NCI-H187 treated with DMSO at 0.1 percent for 48 hours (cell line): ENCODE results near the gene ANK3.

Experiments used
- DNase-seq: peaks from one replicate; lab custom pipeline; 2025; lab: John Stamatoyannopoulos, UW

The ANK3 gene

DNA sequence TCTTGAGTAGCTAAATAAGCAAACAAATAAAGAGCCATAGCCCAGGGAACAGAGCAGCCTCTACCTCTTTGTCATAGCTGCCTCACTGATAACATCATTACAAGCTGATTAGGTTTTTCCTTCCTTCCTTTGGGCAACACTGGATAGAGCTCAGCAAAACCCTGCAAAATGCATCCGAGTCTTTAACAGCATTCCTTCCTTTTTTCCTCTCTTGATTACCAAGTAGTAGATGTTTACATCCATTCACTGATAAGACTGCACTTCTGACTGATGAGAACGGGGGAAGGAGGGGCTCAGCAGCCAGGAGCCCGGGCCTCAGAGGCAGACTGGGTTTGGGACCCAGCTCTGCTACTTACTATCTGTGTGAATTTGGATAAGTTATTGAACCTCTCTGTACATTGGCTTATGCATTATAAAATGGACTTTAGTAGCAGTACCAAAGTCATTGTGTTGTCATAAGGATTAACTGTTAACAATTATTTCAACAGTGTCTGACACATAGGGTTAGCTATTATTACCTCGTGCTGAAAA lies 214.2 kb downstream of the ANK3 start:
- no peak for DNase-seq

DNA sequence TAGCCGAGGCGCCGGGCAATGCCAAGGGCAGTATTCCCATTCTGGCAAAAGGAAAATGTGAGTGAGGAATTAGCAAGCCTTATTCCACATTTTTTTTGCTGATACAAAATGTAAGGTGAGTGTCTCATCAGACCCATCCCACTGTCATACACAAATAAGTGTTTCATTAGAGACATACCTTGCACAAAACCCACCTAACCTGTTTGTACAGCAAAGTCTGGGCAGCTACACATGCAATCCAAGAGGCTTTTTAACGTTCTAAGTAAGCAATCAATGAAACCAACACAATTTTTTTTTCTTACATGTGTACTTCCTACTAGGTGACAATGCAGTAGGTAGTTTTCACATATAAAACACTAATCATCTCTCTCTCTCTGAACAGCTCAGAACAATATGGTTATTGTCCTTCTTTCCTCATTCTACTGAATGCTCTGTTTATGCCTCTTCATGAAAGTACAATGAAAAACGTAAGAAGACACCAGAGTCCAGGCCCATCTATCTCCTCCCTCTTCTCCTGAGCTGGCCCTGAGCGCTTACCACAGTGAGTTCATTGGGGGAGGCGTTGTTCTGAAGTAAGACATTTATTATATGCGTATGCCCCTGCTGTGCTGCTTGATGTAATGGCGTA lies 217.2 kb downstream of the ANK3 start:
- no peak for DNase-seq

DNA sequence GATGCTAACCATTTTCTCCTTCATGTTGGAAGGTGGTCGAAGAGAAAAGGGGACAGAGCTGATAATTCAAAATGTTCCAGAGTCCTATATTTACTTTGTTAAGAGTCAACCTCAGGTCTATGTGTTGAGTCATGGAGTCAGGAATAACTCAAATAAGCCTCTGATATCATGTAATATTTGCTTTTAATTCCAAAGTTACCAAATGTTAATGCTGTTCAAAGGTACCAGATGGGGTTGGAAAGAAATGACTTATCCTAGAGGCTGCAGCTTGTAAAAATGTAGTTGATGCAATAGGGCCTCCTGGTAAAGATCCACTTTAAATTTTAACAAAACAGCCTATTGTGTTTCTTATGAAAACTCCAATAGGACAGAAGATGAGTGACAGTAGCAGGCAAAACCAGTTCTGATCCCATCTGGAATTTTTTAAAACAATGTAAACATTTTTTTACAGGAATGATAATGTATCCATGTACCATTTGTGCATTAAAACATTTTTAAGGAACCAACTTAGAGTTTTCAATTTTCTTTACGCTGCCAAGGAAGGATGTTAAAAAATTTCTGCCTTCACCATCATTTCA lies 218.2 kb downstream of the ANK3 start:
- no peak for DNase-seq

DNA sequence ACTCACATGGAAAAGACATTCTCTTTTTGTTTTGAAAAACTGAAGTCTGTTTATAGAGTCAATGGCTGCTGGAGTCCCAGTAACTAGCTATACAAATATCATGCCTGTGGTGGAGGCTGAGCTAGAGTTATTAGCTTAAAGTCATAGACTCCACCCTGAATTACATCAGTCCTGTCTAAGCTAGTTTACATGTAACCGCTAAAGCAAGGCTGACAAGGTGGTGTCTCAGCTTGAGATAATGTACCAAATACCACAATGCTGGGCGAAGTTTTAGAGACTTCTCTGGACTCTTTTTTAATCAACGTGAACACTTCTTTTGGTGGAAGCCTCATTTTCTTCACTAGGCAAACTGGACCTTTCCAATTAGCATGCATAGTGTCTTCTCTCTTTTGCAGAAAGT lies 219.4 kb downstream of the ANK3 start:
- no peak for DNase-seq

DNA sequence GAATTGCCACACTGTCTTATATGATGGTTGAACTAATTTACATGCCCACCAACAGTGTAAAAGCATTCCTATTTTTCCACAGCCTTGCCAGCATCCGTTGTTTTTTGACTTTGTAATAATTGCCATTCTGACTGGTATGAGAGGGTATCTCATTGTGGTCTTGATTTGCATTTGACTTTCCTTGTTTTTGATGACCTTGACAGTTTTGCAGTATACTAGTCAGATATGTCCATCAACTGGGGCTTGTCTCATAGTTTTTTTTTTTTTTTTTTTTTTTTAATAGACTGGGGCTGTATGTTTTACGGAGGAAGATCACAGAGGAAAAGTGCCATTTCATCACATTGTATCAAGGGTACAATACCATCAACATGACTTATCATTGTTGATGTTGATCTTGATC lies 220.6 kb downstream of the ANK3 start:
- no peak for DNase-seq

DNA sequence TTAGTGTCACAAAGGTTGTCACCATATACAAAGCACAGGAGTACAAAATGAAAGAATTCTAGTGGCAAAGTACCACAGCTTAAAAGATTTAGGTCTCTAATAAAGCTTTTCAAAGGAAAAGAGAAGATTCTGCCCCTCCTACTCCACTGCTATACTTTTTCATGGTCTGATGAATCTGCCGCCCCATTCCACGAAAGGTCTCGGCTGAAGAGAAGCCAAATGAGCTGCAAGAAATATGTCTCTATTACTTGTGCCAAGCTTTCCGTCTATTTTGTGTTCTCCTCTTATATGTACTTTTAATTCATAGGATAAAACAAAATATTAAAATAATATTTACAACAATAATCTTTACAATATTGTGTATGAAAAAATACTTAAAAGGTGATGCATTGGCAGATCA lies 222.6 kb downstream of the ANK3 start:
- no peak for DNase-seq

DNA sequence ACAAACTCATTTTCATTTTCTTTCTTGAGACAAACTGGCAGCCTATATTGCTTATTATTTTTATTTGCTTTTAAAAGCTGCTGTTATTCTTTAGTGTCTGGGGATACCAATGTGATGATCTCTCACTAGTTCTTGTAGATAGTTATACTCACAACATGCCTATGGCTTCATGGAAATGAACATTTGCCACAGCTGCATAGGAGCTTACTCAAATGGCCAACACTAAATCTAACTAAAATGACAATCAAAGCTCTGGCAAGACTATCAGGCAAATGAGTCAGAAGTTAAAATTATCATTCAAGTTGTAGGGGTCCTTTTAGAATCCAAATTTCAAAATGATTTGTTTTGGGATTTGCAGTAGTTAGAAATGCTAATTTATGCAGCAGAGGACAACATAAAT lies 225.9 kb downstream of the ANK3 start:
- DNase-seq: no peak

DNA sequence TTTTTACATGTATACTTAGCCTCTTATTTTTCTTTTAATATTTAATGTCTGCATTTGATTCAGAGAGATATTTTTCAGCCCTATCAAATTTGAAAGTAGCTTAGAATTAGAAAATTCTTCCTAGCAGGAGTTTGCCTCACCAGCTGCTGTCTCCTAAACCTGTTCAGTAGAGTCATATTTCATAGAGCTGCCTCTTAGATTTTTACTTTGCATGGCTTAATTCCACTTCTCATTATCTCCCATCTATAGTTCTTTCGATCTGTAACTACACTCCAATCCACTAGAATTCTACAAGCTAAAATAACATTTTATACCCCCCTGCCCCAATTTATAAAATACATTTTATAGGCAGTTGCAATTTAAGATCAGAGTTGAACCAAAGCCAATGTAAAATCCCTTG lies 227.0 kb downstream of the ANK3 start:
- no peak for DNase-seq

DNA sequence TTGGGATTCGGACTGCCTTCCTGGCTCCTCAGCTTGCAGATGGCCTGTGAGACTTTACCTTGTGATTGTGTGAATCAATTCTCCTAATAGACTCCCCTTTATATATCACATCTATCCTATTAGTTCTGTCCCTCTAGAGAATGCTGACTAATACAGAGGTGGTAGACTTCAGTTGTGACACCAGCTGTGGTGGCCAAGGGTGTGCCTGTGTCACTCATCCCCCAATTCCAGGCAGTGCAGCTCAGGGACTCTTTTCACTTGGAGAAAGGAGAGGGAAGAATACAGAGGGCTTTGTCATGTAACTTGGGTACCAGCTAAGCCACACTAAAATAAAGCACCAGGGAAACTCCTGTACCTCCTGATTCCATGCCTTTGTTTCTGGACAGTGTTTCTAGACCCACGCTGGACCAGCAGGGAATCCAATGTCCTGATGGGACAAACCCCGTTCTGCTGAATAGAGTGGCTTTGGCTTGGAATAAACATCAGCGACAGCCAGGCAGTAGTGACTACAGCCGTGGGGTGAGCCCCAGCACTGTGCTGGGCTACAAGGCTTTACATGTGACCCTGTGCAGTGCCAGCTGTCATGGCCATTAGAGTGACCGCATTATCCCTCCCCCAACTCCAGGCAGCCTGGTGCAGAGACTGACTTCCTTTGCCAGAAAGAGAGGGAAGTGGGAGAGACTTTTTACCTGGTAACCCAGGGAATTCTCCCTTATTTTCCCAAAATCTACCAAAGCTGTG lies 233.6 kb downstream of the ANK3 start:
- no peak for DNase-seq

DNA sequence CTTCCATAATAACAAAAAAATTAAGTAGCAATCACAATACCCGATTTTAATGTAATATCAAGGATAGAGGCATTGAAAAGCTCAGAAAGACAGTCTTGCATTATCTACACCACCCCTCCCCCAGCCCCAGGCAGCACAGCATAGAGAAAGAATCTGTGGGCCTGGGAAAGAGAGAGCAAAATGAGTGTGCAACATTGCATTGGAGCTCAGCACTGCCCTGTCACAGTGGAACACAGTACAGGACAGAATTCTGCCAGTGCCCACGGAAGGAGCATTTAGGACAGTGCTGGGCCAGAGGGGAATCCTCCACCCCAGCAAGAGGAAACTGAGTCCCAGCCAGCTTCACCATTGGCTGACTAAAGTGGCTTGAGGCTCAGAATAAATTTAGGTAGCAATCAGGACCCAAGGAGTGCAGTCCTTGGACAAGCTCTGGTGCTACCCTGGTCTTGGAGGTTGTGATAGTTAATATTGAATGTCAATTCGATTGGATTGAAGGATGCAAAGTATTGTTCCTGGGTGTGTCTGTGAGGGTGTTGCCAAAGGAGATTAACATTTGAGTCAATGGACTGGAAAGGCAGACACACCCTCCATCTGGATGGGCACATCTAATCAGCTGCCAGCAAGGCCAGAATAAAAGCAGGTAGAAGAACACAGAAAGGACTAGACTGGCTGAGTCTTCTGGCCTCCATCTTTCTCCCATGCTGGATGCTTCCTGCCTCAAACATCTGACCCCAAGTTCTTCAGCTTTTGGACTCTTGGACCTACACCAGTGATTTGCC lies 234.4 kb downstream of the ANK3 start:
- DNase-seq: no peak

DNA sequence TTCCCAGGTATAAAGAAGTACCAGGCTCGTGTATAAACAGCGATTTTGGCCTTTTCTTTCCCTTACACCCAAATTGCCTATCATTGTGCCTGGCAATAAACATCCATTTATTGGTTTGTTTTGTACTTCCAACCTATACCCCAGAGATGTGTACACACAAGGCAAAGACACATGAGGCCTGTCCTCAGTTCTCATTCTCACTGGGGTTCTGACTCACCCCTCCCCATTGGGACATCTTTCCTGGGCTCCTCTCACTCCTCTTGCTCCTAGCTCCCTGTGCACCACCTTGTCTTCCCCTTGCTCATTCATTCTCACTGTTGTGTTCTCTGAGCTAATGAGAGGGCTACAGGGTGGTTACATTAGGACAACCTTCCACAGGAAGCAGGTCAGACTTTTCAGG lies 240.7 kb downstream of the ANK3 start:
- no peak for DNase-seq

DNA sequence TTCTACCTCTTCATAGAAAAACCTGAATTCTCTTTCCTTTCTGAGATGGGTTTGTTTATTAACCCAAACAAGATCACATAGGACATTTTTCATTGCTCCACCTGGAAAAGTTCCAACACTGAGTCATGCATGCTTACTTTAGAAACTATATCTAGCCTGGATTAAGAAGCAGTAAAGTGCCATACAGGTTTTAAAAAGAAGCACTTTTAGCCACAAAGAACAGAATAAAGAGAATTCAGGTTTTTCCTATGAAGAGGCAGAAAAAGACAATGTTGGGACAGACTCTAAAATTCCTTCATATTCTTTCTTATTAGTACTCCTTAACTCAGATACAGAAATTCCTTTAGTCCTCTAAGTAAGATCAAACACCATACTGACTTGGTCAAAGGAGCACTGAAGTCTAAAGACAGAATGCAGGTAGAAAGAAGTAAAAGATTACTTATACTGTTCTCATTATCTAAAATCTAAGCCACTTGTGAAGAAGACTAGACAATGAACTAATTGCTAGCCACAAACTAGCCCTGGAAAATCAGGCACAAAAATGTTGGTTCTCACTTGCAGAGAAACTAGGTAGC lies 241.3 kb downstream of the ANK3 start:
- DNase-seq: no peak

DNA sequence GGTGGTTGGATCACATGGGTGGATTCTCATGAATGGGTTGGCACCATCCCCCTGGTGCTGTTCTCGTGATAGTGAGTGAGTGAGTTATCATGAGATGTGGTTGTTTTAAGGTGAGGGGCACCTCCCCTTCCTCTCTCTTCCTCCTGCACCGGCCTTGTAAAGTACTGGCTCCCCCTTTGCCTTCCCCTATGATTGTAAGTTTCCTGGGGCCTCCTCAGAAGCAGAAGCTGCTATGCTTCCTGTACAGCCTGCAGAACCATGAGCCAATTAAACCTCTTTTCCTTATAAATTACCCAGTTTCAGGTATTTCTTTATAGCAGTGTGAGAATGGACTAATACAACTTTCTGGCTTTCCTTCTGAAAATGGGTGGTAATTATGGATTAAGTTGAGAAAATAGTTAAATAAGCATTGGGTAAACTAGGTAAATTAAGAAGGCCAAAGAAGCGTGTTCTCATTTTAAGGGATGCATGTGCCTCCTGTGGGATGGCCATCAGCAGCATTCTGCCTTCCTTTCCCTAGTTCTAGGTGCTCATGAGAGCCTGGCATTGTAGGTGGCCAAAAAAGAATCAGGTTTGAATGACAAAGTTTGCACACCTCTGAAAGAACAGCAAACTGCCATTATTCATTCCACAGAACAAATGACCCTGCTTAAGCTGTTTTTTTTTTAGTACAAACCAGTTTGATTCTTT lies 242.0 kb downstream of the ANK3 start:
- DNase-seq: no peak

DNA sequence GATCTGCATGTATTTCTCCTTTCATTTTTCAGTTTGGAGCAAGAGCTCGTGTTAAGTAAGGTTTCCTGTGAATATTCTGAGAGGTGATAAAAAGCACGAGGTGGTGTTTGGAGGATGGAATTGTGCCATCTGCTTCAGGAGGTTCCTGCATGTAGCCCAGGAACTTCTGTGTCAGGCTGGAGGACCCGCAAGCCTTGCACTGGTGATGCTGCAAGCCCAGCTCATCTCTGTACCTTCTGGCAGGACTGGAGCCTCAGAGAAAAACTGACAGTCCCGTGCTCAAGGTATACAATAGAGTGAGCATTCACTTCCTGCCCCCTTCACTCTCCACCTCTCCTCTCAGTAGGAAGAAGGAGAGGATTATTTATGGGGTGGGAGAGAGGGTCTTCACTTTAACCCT lies 242.7 kb downstream of the ANK3 start:
- no peak for DNase-seq

DNA sequence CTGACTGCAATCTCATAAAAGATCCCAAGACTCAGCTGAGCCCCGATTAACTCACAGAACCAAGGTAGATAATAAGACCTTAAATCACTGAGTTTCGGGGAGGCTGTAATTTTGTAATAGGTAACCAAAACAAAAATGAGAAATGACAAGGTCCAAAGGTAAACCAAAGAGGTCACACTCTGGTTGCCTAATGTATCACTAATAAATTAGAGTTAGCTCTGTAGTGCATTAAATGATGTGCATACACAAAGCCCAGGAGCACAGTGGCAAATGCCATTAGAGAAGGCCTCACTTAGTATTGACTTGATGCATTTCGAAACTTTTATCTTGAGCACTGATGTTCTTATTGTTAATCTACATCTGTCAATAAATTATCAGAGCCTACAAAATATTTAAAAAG lies 245.6 kb downstream of the ANK3 start:
- DNase-seq: no peak

DNA sequence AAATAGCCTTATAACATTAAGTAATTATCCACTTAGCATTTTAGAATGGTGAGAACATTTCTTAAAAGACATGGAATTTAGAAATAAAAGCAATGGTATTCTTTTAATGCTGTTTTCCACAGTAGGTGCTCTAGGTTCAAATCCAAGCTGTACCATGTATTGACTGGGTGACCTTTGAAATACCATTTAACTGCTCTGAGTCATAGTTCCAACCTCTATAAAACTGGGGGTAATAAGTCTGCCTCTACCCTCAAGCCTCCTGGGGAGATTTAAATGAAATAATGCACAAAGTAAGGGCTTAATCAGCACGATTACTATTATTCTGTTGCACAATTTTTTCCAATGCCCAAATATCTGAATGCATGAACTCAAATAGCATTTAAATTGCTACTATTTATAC lies 246.9 kb downstream of the ANK3 start:
- DNase-seq: no peak

DNA sequence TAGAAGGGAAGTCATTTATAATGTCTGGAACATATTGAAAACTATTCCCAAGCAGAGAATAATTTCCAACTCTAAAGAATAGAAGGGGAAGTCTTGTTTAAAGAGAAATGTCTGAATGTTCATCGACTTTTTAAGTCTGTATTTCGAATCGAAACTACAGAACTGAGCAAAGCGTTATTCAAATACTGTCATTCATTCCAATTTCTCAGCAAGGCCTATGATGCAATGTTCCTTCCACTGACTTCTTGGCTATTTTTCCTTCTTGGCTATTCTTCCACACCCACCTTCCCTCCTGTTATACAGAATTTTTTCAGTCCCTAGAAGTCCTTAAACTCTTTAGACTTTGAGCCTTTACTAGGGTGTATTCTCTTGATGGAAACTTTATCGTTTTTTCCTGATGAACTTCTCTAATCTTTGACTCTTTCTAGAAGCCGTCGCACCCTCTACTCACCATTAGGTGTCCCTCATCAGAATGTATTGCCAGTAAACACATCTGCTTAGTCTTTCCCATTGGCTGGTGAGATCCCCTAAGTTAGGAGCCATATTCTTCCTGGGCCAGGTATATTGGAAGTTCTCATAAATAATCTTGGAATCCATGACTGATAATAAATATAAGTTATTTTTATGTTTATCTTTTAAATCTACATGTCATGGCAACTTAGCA lies 247.6 kb downstream of the ANK3 start:
- DNase-seq: no peak

DNA sequence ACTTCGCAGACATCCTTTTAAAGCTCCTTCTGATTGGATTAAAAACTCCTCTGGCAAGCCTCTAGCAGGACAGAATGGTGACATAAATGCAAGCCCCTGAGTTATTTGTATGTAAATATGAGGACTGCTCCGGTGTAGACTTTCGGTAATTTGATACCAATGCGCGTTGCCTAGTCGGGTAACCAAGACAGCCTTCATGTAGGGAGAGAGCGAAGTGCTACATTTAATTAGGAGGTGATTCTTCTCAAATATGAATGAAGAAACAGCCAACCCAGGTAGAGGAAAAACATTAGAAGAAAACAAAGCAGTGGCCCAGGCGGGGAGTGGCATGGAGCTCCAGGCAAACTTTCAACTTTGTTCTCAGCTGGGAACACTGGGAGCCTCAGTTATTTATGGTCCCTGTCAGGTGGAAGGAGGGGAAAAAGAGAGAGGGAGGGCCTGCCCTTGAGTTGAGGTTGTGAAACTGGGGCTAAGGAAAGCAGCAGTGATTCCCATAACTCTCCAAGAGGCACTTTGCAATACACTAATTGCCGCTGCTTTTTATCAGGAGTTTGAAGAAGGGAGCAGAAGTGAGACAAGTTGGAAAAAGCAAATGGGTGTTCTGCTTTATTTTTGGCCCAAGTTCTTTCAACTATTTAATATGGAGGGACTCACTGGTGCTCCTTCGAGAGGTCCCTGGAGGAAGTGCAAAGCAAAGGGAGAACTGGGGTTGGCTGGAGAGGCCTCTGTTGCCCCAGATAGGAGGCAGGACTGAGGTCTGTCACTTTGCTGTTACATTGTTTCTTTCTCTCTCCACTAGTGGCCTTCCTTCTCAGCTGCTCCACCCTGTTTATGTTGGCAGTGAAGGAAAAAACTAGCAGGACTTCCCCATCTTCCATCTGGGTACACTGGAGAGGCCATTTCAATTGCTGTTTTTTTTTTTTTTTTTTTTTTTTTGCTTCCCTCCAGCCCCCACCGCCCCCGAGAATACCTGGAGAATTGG lies 248.7 kb downstream of the ANK3 start:
- peak; percentile 14 for DNase-seq

DNA sequence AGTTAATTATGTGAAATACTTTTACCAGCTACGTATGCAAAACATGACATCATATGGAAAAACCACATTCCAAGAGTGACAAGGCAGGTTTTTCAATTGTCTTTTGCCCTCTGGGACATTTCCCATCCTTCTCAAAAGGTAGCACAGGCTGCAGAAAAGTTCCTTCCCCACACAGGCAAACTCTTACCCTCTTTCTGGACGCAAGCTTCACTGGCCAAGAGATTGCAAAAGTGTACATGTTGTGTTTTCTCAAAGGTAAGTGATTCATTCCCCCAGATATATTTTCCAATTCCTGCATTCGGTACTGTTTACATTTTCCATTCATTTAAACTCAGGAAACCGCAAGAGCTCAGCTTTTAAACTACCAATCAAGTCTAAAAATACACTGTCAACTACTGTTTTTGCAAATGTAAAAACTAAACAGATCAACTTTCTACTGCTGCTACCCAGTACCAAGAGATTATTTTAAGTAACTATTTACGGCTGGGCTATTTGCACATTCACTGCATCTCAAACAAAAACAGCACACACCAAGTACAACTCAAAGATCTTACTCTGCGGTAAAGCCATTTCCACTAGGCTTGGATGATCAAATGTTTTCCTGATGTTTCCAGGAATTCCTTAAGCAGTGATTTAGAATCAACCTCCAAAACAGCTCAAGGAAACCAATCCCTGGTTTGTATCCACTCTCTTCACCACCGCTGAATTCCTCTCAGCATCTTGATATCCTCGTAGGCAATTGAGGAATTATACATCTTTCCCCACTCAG lies 249.7 kb downstream of the ANK3 start:
- DNase-seq: no peak
